Activated CD8-positive, alpha-beta memory T cell treated with anti-CD3 and anti-CD28 coated beads, Interleukin-2, amount 50 U/mL, for 24 hours (primary cell): ENCODE results near the gene HOXC11.

Source experiments
- DNase-seq: peaks from one replicate; pipeline ENCODE4 v3.0.0-alpha.2; 2020; ENCODE audit errors: extremely low read depth

The HOXC11 gene

GRCh38 chr12:53972722-53973235, at the start of gene HOXC11:
HOXC11 (plus strand) TSS chr12:53973126; CDS start chr12:53973242, 116 bp downstream.
- no peak for DNase-seq

- DNase-seq, result no peak
Observed at GRCh38 chr12:53924521-53925405, 48.2 kb upstream of the HOXC11 start.

DNA sequence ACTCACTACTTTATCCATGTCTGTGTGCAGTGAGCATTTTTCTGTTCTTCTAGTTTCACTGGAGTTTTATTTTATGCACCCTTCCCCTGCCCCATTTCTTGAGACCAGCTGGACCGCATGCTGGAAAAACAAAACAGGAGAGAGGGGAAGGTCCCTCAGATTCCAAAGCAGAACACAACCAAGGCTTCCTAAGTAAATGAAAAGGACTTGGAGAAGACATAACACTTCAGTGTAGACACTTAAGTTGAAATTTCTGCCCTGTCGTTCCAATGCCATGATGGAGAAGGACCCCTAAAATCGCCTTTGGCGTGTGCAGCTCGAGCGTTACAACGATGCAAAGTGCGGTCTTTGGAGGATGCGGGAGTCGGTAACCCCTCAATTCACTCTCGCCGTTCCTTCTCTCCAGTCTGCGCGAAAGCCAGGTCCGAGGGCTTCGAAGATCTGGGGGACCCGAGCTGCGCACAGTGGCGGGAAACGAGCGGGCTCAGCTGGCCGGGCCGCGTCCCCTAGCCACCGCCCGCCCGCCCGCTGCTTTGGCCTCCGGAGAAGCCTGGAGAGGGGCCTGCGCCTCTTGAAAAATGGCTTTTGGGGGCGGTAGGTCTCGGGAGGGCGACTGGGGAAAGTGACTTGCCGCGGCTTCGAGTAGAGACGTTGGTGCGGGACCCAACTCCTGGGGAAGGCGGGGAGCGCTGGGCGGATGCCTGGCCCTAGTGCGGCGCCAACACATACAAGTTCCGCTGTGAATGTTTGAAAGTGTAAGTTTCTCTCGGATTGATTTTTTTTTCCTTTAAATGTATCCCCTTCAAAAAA, 45.5 kb upstream of the HOXC11 start:
- DNase-seq, result no peak

DNA sequence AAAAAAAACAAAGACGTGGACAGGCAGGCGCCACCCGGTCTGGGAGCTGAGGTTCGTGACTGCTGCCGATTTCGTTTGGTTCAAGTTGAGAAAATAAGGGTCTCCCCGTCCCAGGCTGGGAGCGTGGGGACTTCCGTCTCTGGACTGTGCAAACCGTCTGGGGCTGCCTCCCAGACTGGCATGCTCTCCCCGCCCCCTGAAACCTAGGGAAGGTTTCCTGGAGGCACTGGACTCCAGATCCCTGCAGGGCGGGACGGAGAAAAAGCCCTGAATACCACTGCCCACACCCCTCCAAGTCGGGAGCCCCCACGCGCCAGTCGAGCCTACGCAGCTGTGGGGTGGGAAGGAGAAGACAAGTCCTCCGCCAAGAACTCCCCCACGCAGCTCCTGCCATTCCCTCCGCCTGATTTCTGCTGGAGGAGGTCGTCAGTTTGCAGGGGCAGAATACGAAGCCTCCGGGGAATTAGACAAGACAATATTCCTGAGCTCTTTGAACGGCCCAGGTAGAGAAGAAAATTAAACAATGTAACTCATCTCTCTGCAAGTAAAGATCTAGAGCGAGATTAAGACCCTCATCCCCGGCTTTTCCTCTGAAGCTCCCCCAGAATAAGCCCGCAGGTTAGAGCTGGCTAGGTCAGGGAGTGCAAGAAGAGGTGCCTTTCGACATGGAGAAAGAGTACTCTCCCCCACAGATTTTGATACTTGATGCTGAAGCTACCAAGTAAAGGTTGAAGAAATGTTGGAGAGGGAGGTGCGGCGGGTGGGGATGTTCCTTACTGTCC, 44.7 kb upstream of the HOXC11 start:
- DNase-seq, result no peak

GRCh38 chr12:53929527-53929926, 43.4 kb upstream of the HOXC11 start:
- no peak for DNase-seq

DNA sequence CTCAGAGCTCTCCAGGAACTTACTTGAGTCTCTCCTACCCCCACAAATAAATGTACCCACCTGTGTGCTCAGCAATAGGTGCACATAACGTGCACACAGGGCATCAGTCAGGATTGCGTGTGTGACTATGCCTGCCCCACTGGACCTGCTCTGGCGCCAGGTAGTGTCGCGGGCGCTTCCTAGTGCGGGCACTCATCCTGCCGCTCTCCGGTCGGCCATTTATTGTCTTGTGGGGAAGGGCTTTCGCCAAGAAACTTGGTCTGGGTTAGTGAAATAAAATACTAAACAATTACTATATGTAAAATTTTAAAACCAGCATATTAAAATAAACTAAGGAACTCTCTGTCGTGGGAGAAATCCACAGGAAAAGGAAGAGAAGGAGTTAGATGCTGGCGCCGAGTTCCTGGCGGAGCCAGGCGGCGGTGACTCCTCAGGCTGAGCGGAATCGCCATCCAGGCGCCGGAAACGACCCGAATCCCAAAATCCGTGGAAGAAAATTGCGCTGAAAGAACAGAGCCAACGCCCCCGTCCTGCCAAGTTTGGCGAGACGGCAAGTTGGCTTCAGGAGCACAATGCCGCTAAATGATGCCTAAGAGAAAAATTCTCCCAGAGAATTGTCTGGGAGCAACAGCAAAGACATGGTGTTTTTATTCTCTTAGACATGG, 42.2 kb upstream of the HOXC11 start:
- DNase-seq, result no peak

- DNase-seq, result no peak
Observed at GRCh38 chr12:53931844-53932581, 40.9 kb upstream of the HOXC11 start.

GRCh38 chr12:53932915-53933314, 40.0 kb upstream of the HOXC11 start:
- DNase-seq, result no peak

DNA sequence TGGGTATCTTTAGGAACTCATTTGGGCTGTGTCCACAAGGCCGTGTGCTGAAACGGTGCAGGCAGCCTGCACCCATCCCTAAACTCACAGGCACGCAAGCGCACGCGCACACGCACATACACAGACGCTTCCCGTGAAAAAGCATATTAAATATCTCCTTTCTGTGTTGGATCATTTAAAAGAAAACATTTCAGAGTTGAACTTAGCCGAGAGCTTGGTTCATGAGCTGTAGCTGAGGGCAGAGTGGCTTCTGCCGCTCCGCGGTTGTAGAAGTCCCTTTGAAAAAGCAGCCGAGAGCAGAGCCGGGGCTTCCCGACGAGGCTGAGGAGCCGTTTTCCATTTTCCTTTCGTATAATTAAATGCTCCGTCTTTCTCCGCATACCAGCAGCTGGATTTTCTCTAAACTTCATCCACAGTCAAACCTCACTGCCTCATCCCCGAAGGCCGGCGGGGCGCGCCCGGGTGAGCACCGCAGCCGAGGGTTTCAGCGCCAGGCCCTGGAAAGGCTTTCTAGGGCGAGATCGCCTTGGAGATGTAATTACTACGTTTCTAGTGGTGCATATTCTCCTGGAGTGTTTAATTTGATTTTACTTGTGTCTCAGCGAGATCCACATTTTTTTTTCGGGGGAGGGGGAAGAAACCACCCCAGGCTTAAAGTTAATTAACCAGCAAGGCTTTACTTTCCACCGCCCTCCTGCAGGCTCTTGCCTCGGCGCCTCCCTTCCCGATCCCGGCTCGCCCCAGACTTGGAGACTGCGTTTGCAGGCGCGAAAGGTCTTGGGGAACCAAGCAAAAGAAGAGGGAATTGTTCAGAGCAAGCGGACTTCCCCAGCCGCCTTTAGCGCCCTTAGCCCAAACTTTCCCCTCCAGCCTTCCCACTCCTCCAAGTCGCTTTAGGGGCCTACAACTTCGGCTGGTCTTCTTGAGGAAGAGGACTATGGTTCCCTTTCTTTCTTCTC, 37.3 kb upstream of the HOXC11 start:
- no peak for DNase-seq

GRCh38 chr12:53937099-53937498, 35.8 kb upstream of the HOXC11 start:
- no peak for DNase-seq

GRCh38 chr12:53937596-53938325, 35.2 kb upstream of the HOXC11 start:
- no peak for DNase-seq

DNA sequence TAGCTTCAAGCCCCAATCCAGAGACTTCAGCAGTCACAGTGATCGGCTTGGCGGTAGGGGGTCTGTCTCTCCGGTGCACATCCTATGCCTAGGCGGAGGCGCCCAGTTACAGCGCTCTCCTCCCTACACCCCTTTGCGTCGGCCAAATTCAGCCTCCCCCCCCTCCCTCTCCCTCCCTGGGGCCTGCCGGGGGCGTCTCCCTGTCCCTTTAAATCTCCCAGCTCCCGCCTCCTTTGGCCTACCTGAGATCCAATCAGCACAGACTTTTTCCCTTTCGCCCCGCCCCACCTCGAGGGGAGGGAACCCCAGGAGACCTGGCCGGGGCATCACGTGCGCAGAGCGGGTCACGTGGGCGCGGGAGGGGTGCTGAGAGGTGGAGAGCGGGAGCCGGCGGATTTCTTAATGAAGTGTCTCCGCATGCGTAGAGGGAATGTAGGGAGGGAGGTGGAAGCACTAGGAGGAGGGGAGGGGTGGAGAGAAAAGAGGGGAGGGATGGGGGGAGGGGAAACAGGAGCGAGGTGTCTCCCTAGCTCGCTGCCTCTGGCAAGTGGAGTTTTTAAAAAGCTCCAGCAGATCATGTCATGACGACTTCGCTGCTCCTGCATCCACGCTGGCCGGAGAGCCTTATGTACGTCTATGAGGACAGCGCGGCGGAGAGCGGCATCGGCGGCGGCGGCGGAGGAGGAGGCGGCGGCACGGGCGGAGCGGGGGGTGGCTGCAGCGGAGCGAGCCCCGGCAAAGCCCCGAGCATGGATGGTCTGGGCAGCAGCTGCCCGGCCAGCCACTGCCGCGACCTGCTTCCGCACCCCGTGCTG, 34.4 kb upstream of the HOXC11 start, which contains the start of gene HOXC13:
HOXC13 (plus strand) TSS at position 506 of the 815 bp plus-strand sequence; CDS start at position 582, 76 bp downstream.
- peak; percentile 25 for DNase-seq

GRCh38 chr12:53939141-53940108, 33.5 kb upstream of the HOXC11 start:
- no peak for DNase-seq

DNA sequence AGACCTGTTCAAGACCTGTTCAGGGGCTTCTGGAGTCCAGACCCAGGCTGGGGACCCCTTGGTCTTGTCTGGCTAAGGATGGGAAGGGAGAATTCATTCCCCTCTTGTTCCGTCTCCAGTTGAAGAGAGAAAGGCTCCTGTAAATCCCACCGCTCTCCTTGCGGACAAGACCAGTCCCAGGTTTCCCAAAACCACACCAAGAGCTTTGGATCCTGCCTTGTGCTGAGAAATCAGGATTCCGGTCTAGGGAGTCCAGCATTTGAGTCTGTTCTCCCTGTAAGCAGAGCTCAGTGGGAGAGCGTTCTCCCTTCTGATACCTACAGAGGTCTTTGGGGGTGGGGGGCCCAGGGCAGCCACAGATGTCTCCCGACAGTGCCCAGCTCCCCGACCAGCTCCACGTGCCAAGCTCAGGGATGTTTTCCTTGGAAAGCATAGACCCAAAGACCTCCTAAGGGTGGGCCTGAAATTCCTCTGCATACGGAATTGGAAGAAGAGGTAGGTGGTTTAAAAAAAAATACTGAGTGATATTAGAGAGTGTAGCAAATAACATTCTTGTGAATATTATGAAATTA, 32.4 kb upstream of the HOXC11 start:
- no peak for DNase-seq

DNA sequence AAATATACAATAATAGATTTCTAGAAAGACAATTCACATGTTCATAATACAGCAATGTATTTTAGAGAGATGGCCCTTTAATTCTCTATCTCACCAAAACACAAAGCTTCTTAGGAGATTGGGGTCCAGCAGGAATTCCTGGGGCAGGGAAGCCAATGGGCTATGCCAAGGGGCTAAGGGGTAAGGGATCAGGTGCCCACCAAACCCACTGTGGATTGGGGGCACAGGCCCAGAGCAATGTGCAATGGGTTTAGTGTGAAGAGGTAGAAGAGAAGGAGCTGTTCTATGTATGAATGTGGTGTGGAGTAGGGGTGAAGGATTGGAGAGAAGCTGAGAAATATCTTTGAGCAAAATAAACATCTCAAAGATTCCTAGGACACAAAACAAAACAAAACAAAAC, 31.7 kb upstream of the HOXC11 start:
- no peak for DNase-seq

- DNase-seq, result no peak
Observed at GRCh38 chr12:53941750-53942149, 31.2 kb upstream of the HOXC11 start.
